ENCODE data around the gene SRD5A1.

The SRD5A1 gene

GRCh38 chr5:6632888-6633468 is at the start of gene SRD5A1, which contains the start of gene NSUN2:
Gene SRD5A1 (plus strand): TSS chr5:6633440. CDS start chr5:6633577, 137 bp downstream.
Gene NSUN2 (minus strand): TSS chr5:6633044. CDS start chr5:6632979, 65 bp downstream.
- TF ChIP-seq, protein P1, sequence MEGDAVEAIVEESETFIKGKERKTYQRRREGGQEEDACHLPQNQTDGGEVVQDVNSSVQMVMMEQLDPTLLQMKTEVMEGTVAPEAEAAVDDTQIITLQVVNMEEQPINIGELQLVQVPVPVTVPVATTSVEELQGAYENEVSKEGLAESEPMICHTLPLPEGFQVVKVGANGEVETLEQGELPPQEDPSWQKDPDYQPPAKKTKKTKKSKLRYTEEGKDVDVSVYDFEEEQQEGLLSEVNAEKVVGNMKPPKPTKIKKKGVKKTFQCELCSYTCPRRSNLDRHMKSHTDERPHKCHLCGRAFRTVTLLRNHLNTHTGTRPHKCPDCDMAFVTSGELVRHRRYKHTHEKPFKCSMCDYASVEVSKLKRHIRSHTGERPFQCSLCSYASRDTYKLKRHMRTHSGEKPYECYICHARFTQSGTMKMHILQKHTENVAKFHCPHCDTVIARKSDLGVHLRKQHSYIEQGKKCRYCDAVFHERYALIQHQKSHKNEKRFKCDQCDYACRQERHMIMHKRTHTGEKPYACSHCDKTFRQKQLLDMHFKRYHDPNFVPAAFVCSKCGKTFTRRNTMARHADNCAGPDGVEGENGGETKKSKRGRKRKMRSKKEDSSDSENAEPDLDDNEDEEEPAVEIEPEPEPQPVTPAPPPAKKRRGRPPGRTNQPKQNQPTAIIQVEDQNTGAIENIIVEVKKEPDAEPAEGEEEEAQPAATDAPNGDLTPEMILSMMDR (IDR thresholded peaks at IDR 0.05), result no peak
- Histone ChIP-seq H3K27me3 (peaks cover 24% of the 10 kb centered on the region), H3K36me3 (peaks cover 18% of the 10 kb centered on the region)

GRCh38 chr5:6584101-6584645 is 49.1 kb upstream of the SRD5A1 start:
- Histone ChIP-seq H3K27me3 (peaks cover 94% of the 10 kb centered on the region), H3K4me3 (ENCODE audit: low read depth in 1 of 2, low read length in 1 of 2) (no peak overlapping the region), H3K27ac (no peak overlapping the region), H3K4me1 (ENCODE audit: control insufficient read depth in 1 of 2, insufficient read depth in 1 of 2, low read depth in 1 of 2, low read length in 1 of 2) (no peaks in the 10 kb centered on the region), H3K9me3 (no peaks in the 10 kb centered on the region), H3K36me3 (no peaks in the 10 kb centered on the region)
- TF ChIP-seq, protein P1 (IDR thresholded peaks at IDR 0.05), result no peak

More at GRCh38 chr5:6632888-6633468, at the start of gene SRD5A1, which contains the start of gene NSUN2:
- peak within 1 kb of the TSS; percentile 93 for H3K27ac ChIP-seq
- H3K9me3 ChIP-seq, result no peaks in the 10 kb centered on the region
- peaks cover 24 to 25% of the 10 kb centered on the region in 2 experiments for H3K4me1 ChIP-seq (ENCODE audit: control insufficient read depth in 1 of 2, insufficient read depth in 1 of 2, low read depth in 1 of 2, low read length in 1 of 2)
- peak within 1 kb of the TSS; percentile 77 to 89 for H3K4me3 ChIP-seq (ENCODE audit: low read depth in 1 of 2, low read length in 1 of 2)

GRCh38 chr5:6584727-6585126 is 48.5 kb upstream of the SRD5A1 start:
- Histone ChIP-seq H3K36me3 (no peaks in the 10 kb centered on the region), H3K9me3 (no peaks in the 10 kb centered on the region), H3K4me3 (ENCODE audit: low read depth in 1 of 2, low read length in 1 of 2) (no peak overlapping the region), H3K27ac (no peak overlapping the region), H3K27me3 (peaks cover 88% of the 10 kb centered on the region), H3K4me1 (ENCODE audit: control insufficient read depth in 1 of 2, insufficient read depth in 1 of 2, low read depth in 1 of 2, low read length in 1 of 2) (no peaks in the 10 kb centered on the region)
- TF ChIP-seq, protein P1 (IDR thresholded peaks at IDR 0.05), result no peak

DNA sequence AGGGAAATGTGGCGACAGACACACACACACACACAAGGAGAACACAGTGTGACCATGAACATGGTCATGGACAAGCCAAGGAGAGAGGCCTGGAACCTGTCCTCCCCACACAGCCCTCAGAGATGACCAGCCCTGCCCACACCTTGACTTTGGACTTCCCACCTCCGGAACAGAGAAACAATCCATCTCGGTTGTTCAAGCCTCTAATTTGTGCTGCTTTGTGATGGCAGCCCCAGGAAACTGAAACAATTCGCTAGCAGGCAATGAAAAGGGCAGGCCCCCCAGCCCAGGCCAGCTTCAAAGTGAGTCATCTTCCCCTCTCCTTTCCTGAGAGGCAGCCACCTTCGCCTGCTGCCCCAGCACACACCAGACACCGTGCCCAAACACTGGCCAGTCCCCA is 48.1 kb upstream of the SRD5A1 start:
- Histone ChIP-seq H3K4me1 (ENCODE audit: control insufficient read depth in 1 of 2, insufficient read depth in 1 of 2, low read depth in 1 of 2, low read length in 1 of 2) (no peaks in the 10 kb centered on the region), H3K36me3 (no peaks in the 10 kb centered on the region), H3K27me3 (peaks cover 84% of the 10 kb centered on the region), H3K4me3 (ENCODE audit: low read depth in 1 of 2, low read length in 1 of 2) (no peak overlapping the region), H3K27ac (no peak overlapping the region), H3K9me3 (no peaks in the 10 kb centered on the region)
- TF ChIP-seq, protein P1 (IDR thresholded peaks at IDR 0.05), result no peak

DNA sequence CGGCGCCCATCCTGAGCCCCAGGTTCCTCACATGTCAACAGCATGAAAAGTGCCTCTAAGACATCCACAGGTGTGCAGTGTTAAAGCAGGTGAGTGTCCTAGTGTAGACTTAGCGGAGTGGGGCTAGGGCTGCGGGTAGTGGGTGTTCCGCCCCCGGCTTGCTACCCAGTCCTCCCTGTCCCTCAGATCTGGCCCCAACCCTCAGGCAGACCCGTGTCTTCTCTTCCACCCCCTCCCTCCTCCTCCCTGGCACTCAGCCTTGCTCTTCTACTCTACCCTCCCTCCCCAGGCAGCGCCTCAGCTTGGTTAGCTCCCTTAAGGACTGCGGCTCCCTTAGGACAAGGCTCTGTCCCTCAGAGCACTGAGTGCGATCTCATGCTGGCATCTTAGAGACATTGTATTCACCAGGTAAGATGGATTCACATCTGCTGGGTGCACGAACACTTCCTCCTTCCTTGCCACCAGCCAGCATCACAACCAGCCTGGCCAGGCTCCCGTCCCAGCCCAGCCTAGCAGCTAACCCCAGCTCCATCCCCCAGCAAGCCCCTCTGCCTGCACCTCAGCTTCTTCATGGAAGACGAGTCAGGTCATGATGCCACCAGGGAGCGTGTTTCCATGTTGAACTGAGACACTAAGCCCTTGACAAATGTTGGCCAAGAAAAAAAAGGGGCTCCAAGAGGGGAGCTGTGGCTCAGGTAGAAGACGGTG is 47.1 kb upstream of the SRD5A1 start:
- no peak overlapping the region for H3K27ac ChIP-seq
- H3K4me3 ChIP-seq (ENCODE audit: low read depth in 1 of 2, low read length in 1 of 2), result no peak overlapping the region
- no peaks in the 10 kb centered on the region for H3K9me3 ChIP-seq
- no peaks in the 10 kb centered on the region for H3K4me1 ChIP-seq (ENCODE audit: control insufficient read depth in 1 of 2, insufficient read depth in 1 of 2, low read depth in 1 of 2, low read length in 1 of 2)
- TF ChIP-seq, protein P1 (IDR thresholded peaks at IDR 0.05), result no peak
- H3K27me3 ChIP-seq, result peaks cover 84% of the 10 kb centered on the region
- H3K36me3 ChIP-seq, result no peaks in the 10 kb centered on the region
